ENCODE measurements around the gene SHPK.

SHPK gene

DNA sequence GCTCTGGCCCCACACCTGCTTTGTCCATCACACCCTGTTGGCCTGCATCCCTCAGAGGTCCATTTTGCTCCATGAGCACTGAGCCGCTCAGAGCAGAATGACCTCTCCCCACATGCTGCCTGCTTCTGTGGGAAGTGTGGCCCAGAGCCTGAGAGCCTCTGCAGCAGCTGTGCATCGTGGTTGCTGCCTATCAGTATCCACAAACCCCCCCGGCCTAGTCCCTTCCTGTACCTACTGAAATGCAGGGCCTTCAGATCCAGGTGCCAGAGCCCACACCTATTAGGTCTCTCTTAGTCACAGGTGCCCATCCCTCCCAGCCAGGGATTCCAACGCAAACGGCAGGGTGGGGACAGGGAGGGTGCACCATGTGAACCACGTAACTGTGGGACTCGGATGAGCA, 61.8 kb downstream of the SHPK start:
- no peak overlapping the region for H3K4me3 ChIP-seq (ENCODE audit: low read depth, low read length)
- TF ChIP-seq, protein P1, sequence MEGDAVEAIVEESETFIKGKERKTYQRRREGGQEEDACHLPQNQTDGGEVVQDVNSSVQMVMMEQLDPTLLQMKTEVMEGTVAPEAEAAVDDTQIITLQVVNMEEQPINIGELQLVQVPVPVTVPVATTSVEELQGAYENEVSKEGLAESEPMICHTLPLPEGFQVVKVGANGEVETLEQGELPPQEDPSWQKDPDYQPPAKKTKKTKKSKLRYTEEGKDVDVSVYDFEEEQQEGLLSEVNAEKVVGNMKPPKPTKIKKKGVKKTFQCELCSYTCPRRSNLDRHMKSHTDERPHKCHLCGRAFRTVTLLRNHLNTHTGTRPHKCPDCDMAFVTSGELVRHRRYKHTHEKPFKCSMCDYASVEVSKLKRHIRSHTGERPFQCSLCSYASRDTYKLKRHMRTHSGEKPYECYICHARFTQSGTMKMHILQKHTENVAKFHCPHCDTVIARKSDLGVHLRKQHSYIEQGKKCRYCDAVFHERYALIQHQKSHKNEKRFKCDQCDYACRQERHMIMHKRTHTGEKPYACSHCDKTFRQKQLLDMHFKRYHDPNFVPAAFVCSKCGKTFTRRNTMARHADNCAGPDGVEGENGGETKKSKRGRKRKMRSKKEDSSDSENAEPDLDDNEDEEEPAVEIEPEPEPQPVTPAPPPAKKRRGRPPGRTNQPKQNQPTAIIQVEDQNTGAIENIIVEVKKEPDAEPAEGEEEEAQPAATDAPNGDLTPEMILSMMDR (IDR thresholded peaks at IDR 0.05; ENCODE audit: borderline replicate concordance, insufficient read depth, low read depth, low read length) = no peak

DNA sequence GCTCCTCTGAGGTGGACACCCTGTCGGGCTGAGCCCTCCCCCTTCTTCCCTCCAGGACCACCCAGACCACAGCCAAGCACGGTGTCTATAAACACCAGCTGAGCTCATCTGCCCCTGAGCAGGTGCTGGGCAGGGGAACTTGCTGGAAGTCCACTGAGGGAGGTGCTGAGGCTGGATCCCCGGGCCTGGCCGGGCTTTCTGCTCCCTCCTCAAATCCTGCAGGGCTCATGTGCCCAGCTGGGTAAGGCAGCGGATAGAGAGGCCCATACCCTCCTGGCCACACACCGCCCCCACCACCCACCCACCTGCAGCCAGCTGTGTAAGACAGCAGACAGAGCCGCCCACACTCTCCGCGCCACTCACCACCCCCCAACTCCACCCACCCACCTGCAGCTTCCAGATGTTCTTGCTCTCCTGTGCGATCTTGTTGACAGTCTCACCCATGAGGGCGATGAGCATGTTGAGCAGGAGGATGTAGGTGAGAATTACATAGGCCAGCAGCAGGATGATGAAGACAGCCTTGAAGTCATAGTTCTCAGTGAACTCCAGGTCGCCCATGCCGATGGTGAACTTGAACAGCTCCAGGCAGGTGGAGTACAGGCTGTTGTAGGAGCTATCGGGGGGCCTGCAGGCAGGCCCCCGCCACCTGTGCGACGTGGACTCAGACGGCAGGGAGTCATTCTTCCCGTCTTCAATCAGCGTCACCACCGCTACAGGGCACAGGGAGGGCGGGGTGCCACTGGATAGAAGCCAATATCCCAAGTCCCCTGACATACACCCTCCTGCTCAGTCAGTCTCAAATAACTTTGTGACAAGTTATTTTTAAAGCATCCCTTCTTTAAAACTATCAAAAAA, 62.6 kb downstream of the SHPK start:
- TF ChIP-seq, protein P1 (IDR thresholded peaks at IDR 0.05; ENCODE audit: borderline replicate concordance, insufficient read depth, low read depth, low read length) = no peak
- H3K4me3 ChIP-seq (ENCODE audit: low read depth, low read length) = no peak overlapping the region

DNA sequence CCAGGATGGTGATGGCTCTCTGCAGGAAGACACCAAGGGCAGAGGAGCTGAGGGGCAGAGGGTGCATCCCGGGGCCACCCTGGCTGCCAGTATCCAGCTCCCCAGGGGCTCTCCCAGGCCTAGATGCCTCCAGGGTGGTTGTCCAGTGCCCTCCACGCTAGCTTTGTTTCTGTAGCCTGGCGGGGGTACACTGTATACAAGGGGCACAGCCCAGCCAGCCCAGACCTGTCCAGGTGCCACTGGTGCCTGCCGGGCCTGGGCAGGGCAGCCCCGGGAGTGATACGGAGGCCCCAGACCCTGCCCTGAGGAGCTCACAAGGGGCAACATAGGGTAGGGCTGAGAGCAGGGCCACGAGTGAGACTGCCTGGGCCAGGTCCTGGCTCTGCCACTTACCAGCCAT, 63.8 kb downstream of the SHPK start:
- TF ChIP-seq, protein P1 (IDR thresholded peaks at IDR 0.05; ENCODE audit: borderline replicate concordance, insufficient read depth, low read depth, low read length) = no peak
- H3K4me3 ChIP-seq (ENCODE audit: low read depth, low read length) = no peak overlapping the region

DNA sequence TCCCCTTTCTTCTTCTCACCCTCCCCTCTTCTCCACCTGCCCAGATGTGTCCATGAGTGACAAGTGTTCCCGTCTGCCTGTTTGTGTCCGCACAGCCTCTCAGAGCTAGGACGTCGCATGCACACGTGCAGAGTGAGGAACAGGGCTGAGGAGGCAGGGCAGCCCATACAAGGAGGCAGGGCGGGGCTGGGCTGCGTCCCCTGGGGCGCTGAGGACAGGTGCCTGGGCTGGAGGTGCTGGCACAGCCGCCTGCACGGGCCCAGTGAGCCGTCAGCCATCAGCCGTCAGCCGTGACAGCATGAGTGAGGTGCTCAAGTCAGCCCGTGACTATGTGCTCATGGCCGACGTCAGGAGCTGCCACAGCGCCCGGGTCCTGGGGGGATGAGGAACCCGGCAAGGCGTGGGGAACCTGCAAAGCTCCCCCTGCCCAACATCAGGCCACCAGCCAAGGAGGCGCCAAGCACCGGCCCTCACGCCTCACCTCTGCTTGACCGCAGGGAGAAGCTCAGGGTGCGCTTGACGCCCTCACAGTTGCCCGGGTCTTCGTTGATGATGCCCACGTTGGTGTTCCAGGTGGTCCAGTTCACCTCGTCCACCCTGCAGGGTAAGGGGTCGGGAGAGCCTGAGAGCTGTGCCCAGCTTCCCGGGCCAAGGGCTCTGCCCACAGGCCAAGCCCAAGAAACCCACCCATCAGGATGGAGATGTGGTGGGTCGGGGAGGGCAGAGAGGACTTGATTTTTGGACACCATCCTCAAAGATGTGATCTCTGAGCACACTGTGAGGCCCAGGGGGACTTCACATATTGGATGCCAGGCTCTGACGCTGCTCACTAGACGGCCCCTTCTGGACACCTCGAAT, 64.8 kb downstream of the SHPK start:
- TF ChIP-seq, protein P1 (IDR thresholded peaks at IDR 0.05; ENCODE audit: borderline replicate concordance, insufficient read depth, low read depth, low read length) = no peak
- H3K4me3 ChIP-seq (ENCODE audit: low read depth, low read length) = no peak overlapping the region

DNA sequence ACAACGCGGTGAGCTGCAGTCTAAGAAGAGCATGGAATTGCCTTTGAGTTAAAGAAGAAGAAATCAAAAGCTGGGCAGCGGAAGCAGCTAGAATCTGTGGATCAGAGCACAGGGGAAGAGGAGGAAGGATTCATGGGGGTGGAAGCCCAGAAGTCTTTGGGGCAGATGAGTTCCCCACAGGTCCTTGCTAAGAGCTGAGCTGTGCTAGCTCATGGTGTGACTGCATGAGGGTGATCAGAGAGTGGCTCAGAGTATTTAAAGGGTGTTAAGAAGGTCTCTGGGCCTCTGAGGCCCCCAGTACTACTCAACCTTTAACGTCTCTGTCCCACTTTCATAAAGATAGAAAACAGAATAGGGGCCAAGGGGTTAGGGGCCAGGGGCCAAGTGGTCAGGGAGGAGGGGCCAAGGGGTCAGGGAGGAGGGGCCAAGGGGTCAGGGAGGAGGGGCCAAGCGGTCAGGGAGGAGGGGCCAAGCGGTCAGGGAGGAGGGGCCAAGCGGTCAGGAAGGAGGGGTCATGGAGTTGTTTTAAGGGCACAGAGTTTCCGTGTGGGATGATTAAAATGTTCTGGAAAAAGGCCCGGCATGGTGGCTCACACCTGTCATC, 66.4 kb downstream of the SHPK start:
- TF ChIP-seq, protein P1 (IDR thresholded peaks at IDR 0.05; ENCODE audit: borderline replicate concordance, insufficient read depth, low read depth, low read length) = no peak
- H3K4me3 ChIP-seq (ENCODE audit: low read depth, low read length) = no peak overlapping the region

DNA sequence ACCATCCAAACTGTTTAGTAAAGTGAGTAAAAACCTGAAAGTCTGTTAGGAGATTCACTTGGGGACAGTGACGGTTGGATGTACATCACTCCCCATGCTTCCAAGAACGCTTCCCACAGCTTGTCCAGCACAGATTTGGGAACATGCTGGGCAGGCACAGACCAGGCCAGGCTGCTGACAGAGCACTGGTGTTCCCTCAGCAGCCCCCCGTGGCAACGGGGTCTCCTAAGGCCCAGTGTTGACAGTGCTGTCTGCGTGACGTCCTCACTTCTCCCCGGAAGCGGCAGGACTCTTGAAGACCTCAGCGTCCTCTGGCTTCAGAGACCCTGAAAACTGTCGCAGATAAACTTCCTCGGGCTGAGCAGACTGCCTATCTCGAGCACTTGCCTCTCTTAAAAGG, 69.5 kb downstream of the SHPK start:
- H3K4me3 ChIP-seq (ENCODE audit: low read depth, low read length) = no peak overlapping the region
- TF ChIP-seq, protein P1 (IDR thresholded peaks at IDR 0.05; ENCODE audit: borderline replicate concordance, insufficient read depth, low read depth, low read length) = no peak

Data from GM12875 (cell line).